HG03558 (cell line): ENCODE results near the gene KRTAP19-4.
"Not testable (repeated sequence)": the region's sequence is repeated elsewhere in the genome, so short reads cannot be mapped to it uniquely, and the experiment has no call there.

Source experiments
- ATAC-seq: cut with Tn5 transposase; IDR thresholded peaks from one replicate; pipeline ENCODE4 v1.9.1; 2021; ENCODE audit warnings: moderate number of reproducible peaks; ENCODE audit not compliant: unreplicated experiment; ENCODE audit errors: extremely low read depth

Gene KRTAP19-4

GRCh38 chr21:30497065-30497464 lies at the start of gene KRTAP19-4:
TSS of gene KRTAP19-4 (minus strand) at chr21:30497165. CDS start at chr21:30497110, 55 bp downstream.
- ATAC-seq: no peak

GRCh38 chr21:30541764-30542163 lies 44.8 kb upstream of the KRTAP19-4 start, which contains the start of gene KRTAP19-6:
TSS of gene KRTAP19-6 (minus strand) at chr21:30541864. CDS start at chr21:30541833, 31 bp downstream.
- ATAC-seq: no peak

- ATAC-seq: no peak
Measured at GRCh38 chr21:30518876-30519275, 21.9 kb upstream of the KRTAP19-4 start.

- no peak for ATAC-seq
Measured at GRCh38 chr21:30515681-30516080, 18.7 kb upstream of the KRTAP19-4 start.

- ATAC-seq: not testable (repeated sequence)
Measured at GRCh38 chr21:30505621-30506205, 8.7 kb upstream of the KRTAP19-4 start.

- no peak for ATAC-seq
Measured at GRCh38 chr21:30502041-30502440, 5.1 kb upstream of the KRTAP19-4 start, which contains the start of gene KRTAP19-5. TSS of gene KRTAP19-5 (minus strand) at chr21:30502141. CDS start at chr21:30502090, 51 bp downstream.

GRCh38 chr21:30491963-30492428 lies 5.0 kb downstream of the KRTAP19-4 start, which contains the start of gene KRTAP19-3:
TSS of gene KRTAP19-3 (minus strand) at chr21:30492013. CDS start at chr21:30491957, 56 bp downstream.
- ATAC-seq: no peak

GRCh38 chr21:30487336-30487735 lies 9.6 kb downstream of the KRTAP19-4 start, which contains the start of gene KRTAP19-2:
TSS of gene KRTAP19-2 (minus strand) at chr21:30487436. CDS start at chr21:30487348, 88 bp downstream.
- no peak for ATAC-seq

- no peak for ATAC-seq
Measured at GRCh38 chr21:30486180-30486579, 10.8 kb downstream of the KRTAP19-4 start.

GRCh38 chr21:30482130-30482529 lies 14.8 kb downstream of the KRTAP19-4 start:
- ATAC-seq: no peak

- no peak for ATAC-seq
Measured at GRCh38 chr21:30480145-30480544, 16.8 kb downstream of the KRTAP19-4 start, which contains the start of gene KRTAP19-1. TSS of gene KRTAP19-1 (minus strand) at chr21:30480367. CDS start at chr21:30480317, 50 bp downstream.

- ATAC-seq: no peak
Measured at GRCh38 chr21:30479259-30479658, 17.7 kb downstream of the KRTAP19-4 start.

- ATAC-seq: no peak
Measured at GRCh38 chr21:30478004-30478403, 19.0 kb downstream of the KRTAP19-4 start.

GRCh38 chr21:30468900-30469714 lies 27.9 kb downstream of the KRTAP19-4 start:
- no peak for ATAC-seq

- ATAC-seq: no peak
Measured at GRCh38 chr21:30463713-30464112, 33.3 kb downstream of the KRTAP19-4 start.

GRCh38 chr21:30448514-30448913 lies 48.5 kb downstream of the KRTAP19-4 start:
- no peak for ATAC-seq

- no peak for ATAC-seq
Measured at GRCh38 chr21:30447056-30447455, 49.9 kb downstream of the KRTAP19-4 start.
